Activated T-helper 1 cell treated with anti-CD3 and anti-CD28 coated beads, Interleukin-12 subunit alpha, Interleukin-12 subunit beta, Interleukin-2, Interleukin-4 antibody, amounts not matched to agents 30 ng/mL and 10 ng/mL and 1 ng/mL, durations not matched to agents 14 hours and 24 hours and 36 hours (primary cell): ENCODE results near the gene RNPEP. TPM values are rescaled to one million over a fixed set of nuclear protein-coding genes. Genes with fewer than 3 reads are reported as not detected.
"Not testable (repeated sequence)": the region's sequence is repeated elsewhere in the genome, so short reads cannot be mapped to it uniquely, and the experiment has no call there.

ENCODE experiments used
- DNase-seq: peaks from one replicate; pipeline ENCODE4 v3.0.0; 2021; ENCODE audit warnings: low spot score
- H3K27ac Mint-ChIP-seq: one replicate; pipeline ENCODE4 v1.8.0; 2021; ENCODE audit warnings: mild to moderate bottlenecking, mixed read lengths
- H3K27me3 Mint-ChIP-seq: one replicate; pipeline ENCODE4 v1.8.0; 2022; ENCODE audit warnings: mild to moderate bottlenecking, moderate library complexity, mixed read lengths; ENCODE audit not compliant: insufficient read depth
- H3K36me3 Mint-ChIP-seq: one replicate; pipeline ENCODE4 v1.8.0; 2021; ENCODE audit warnings: low read depth, mixed read lengths
- H3K4me1 Mint-ChIP-seq: one replicate; pipeline ENCODE4 v1.8.0; 2021; ENCODE audit warnings: low read depth, mixed read lengths
- H3K4me3 Mint-ChIP-seq: one replicate; pipeline ENCODE4 v1.8.0; 2021; ENCODE audit warnings: mild to moderate bottlenecking, moderate library complexity, mixed read lengths
- H3K9me3 Mint-ChIP-seq: one replicate; pipeline ENCODE4 v1.8.0; 2021; ENCODE audit warnings: mixed read lengths
- intact Hi-C: fragments of 100-400 bp; cut with micrococcal nuclease; formaldehyde crosslinking; loops from one replicate; pipeline ENCODE4 v1.15.1; 2024
- total RNA-seq: library from RNA; stranded (reverse); gene quantifications from 2 replicates; pipeline ENCODE4 v1.2.3, GENCODE V29; 2022

RNPEP gene
- 31.1 and 34.2 TPM in 2 replicates for total RNA-seq

- H3K4me1 Mint-ChIP-seq = peaks cover 25% of the 10 kb centered on the region
These were observed at the start of gene RNPEP for GRCh38 chr1:201982623-201983379. Gene RNPEP (plus strand): TSS chr1:201982648. CDS start chr1:201982667, 19 bp downstream.

GRCh38 chr1:201933840-201934430 lies 48.5 kb upstream of the RNPEP start:
- intact Hi-C loops = no loop called here
- no peaks in the 10 kb centered on the region for H3K36me3 Mint-ChIP-seq
- no peak for DNase-seq
- no peaks in the 10 kb centered on the region for H3K4me1 Mint-ChIP-seq
- H3K9me3 Mint-ChIP-seq = no peaks in the 10 kb centered on the region
- H3K27ac Mint-ChIP-seq = no peak overlapping the region
- peaks cover 12% of the 10 kb centered on the region for H3K27me3 Mint-ChIP-seq
- no peak overlapping the region for H3K4me3 Mint-ChIP-seq

More at GRCh38 chr1:201982623-201983379, at the start of gene RNPEP:
- Mint-ChIP-seq H3K9me3 (no peaks in the 10 kb centered on the region), H3K4me3 (peak within 1 kb of the TSS; percentile 98), H3K27ac (peak within 1 kb of the TSS; percentile 90), H3K27me3 (peaks cover 6% of the 10 kb centered on the region), H3K36me3 (no peaks in the 10 kb centered on the region)
- peak; percentile 38 for DNase-seq
- intact Hi-C loops = loop anchor here (1.0 kb wide), 2 partner anchors 28 to 154 kb away; partner anchors contain the start of genes IPO9 and TIMM17A

DNA sequence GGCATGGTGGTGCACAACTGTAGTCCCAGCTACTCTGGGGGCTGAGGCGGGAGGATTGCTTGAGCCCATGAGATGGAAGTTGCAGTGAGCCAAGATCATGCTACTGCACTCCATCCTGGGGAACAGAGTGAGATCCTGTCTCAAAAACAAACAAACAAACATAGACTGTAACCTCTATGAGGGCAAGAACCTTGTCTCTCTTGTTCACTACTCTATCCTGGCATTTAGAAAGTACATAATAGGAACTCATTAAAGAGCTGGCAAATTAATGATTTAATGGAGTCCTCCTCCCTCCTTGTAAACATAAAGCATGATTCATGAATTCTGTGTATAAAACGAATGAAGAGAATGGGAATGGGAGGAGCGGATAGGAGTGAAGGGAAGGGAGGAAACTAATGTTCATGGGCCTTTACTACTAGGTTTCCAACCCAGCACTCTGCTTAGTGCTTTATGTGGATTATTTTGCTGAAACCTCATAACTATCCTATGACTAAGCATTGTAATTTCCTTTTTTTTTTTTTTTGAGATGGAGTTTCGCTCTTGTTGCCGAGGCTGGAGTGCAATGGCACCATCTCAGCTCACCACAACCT lies 44.7 kb upstream of the RNPEP start:
- intact Hi-C loops = no loop called here
- no peaks in the 10 kb centered on the region for H3K4me1 Mint-ChIP-seq
- H3K9me3 Mint-ChIP-seq = no peaks in the 10 kb centered on the region
- H3K36me3 Mint-ChIP-seq = no peaks in the 10 kb centered on the region
- no peak overlapping the region for H3K4me3 Mint-ChIP-seq
- no peak overlapping the region for H3K27ac Mint-ChIP-seq
- H3K27me3 Mint-ChIP-seq = peaks cover 12% of the 10 kb centered on the region
- DNase-seq = no peak

DNA sequence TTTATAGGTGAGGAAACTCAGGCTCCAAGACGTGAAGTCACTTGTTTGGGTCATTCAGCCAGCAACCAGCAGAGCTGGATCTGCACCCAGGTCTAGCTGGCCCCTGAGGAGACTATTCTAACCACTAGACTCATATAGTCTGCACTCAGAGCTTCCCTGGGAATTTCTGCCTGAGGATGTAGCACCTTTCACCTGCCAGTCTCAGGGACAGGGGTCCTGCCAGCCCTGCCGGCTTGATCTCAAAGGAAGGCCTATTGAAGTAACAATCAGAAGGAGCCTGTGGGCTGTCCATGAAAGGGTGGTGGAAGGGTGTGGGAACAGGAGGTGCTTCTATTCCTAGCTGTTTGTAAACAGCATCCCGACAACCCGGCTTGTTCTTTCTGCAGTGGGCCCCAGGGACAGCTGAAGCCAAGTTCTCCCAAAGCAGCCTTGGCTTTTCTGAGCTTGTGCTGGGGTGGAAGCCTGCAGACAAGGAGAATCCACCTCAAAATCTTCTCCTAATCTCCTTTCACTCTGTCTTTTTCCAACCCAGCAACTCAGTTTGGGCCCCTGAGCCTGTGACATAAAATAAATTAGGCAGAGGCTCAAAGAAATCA lies 43.9 kb upstream of the RNPEP start:
- Mint-ChIP-seq H3K27me3 (peaks cover 16% of the 10 kb centered on the region), H3K9me3 (no peaks in the 10 kb centered on the region), H3K4me3 (no peak overlapping the region), H3K4me1 (no peaks in the 10 kb centered on the region), H3K36me3 (no peaks in the 10 kb centered on the region), H3K27ac (no peak overlapping the region)
- no peak for DNase-seq
- intact Hi-C loops = no loop called here

DNA sequence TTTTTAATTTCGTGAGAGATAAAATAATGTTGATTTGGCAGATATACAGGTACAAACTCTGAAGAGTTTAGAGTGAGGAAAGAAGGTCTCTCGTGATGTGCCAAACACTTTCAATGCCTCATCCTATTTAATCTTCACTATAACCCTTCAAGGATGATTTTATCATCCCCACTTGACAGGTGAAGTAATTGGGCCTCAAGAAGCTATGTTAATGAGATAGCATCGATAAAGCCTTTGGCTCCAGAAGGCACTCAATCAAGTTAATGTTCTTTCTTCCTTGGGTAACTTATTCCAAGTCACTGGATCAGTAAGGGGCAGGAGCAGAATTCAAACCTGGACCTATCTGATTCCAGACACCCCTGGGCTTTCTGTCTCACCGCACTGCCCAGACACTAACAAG lies 43.3 kb upstream of the RNPEP start:
- no peak for DNase-seq
- Mint-ChIP-seq H3K27ac (no peak overlapping the region), H3K36me3 (no peaks in the 10 kb centered on the region), H3K4me1 (no peaks in the 10 kb centered on the region), H3K9me3 (no peaks in the 10 kb centered on the region), H3K27me3 (peaks cover 19% of the 10 kb centered on the region), H3K4me3 (no peak overlapping the region)
- intact Hi-C loops = no loop called here

GRCh38 chr1:201939574-201939973 lies 42.9 kb upstream of the RNPEP start:
- Mint-ChIP-seq H3K4me1 (no peaks in the 10 kb centered on the region), H3K27me3 (peaks cover 18% of the 10 kb centered on the region), H3K36me3 (no peaks in the 10 kb centered on the region), H3K9me3 (no peaks in the 10 kb centered on the region), H3K27ac (no peak overlapping the region), H3K4me3 (no peak overlapping the region)
- intact Hi-C loops = no loop called here
- no peak for DNase-seq

DNA sequence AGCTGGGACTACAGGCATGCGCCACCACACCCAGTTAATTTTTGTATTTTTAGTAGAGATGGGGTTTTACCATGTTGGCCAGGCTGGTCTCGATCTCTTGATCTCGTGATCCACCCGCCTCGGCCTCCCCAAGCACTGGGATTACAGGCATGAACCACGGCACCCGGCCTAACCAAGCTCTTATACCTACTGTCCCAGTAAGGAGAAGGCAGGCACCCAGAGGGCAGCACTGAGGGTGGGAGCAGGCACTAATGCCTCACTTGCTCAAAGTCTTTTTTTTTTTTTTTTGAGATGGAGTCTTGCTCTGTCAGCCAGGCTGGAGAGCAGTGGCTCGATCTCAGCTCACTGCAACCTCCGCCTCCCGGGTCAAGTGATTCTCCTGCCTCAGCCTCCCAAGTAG lies 42.1 kb upstream of the RNPEP start:
- DNase-seq, H3K27ac Mint-ChIP-seq, intact Hi-C loops: not testable (repeated sequence)

GRCh38 chr1:201941420-201942128 lies 40.9 kb upstream of the RNPEP start:
- Mint-ChIP-seq H3K4me1 (peaks cover 3% of the 10 kb centered on the region), H3K27me3 (peaks cover 34% of the 10 kb centered on the region), H3K36me3 (no peaks in the 10 kb centered on the region), H3K4me3 (no peak overlapping the region), H3K9me3 (no peaks in the 10 kb centered on the region), H3K27ac (no peak overlapping the region)
- intact Hi-C loops = no loop called here
- DNase-seq = no peak

More for the DNA sequence above, 42.1 kb upstream of the RNPEP start:
- H3K36me3 Mint-ChIP-seq, H3K9me3 Mint-ChIP-seq, H3K4me1 Mint-ChIP-seq, H3K4me3 Mint-ChIP-seq: not testable (repeated sequence)
- peaks cover 21% of the 10 kb centered on the region for H3K27me3 Mint-ChIP-seq

DNA sequence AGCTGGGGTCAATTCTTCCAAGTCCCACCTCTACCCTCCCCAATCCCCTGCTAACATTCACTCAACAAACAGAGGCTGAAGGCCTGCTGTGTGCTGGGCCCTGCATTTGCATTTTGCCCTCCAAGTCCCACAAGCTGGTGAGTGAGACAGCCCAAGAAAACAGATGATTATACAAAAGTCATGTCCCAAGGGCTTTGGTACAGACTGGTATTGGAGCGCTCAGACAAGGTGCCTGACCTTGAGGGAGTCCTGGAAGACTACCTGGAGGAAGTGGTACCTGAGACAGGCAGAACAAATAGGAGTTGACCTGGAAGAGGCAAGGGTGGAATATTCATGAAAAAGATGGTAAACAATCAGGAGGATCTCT lies 40.3 kb upstream of the RNPEP start:
- intact Hi-C loops = no loop called here
- Mint-ChIP-seq H3K4me1 (peaks cover 6% of the 10 kb centered on the region), H3K9me3 (no peaks in the 10 kb centered on the region), H3K36me3 (no peaks in the 10 kb centered on the region), H3K4me3 (no peak overlapping the region), H3K27ac (no peak overlapping the region), H3K27me3 (peaks cover 39% of the 10 kb centered on the region)
- DNase-seq = no peak

GRCh38 chr1:201944002-201944401 lies 38.4 kb upstream of the RNPEP start:
- Mint-ChIP-seq H3K4me3 (no peak overlapping the region), H3K36me3 (no peaks in the 10 kb centered on the region), H3K9me3 (no peaks in the 10 kb centered on the region), H3K27ac (no peak overlapping the region), H3K4me1 (peaks cover 6% of the 10 kb centered on the region), H3K27me3 (peaks cover 48% of the 10 kb centered on the region)
- intact Hi-C loops = no loop called here
- no peak for DNase-seq

GRCh38 chr1:201944639-201945038 lies 37.8 kb upstream of the RNPEP start:
- peaks cover 6% of the 10 kb centered on the region for H3K4me1 Mint-ChIP-seq

GRCh38 chr1:201945157-201945556 lies 37.3 kb upstream of the RNPEP start:
- intact Hi-C loops = no loop called here
- Mint-ChIP-seq H3K27me3 (peaks cover 50% of the 10 kb centered on the region), H3K4me3 (no peak overlapping the region), H3K27ac (no peak overlapping the region), H3K36me3 (no peaks in the 10 kb centered on the region), H3K9me3 (no peaks in the 10 kb centered on the region), H3K4me1 (peaks cover 6% of the 10 kb centered on the region)
- no peak for DNase-seq

More at GRCh38 chr1:201944639-201945038, 37.8 kb upstream of the RNPEP start:
- no peaks in the 10 kb centered on the region for H3K9me3 Mint-ChIP-seq
- no peak overlapping the region for H3K4me3 Mint-ChIP-seq
- DNase-seq = no peak
- H3K27me3 Mint-ChIP-seq = peaks cover 48% of the 10 kb centered on the region
- H3K36me3 Mint-ChIP-seq = no peaks in the 10 kb centered on the region
- intact Hi-C loops = no loop called here
- no peak overlapping the region for H3K27ac Mint-ChIP-seq
